NCI-H1092 treated with DMSO at 0.1 percent for 48 hours (cell line): ENCODE data around the gene ZSCAN5C.
"Not testable (repeated sequence)": the region's sequence is repeated elsewhere in the genome, so short reads cannot be mapped to it uniquely, and the experiment has no call there.

Experiments
- DNase-seq: peaks from one replicate; lab custom pipeline; 2025; lab: John Stamatoyannopoulos, UW

Gene ZSCAN5C

GRCh38 chr19:56191711-56192110 lies 10.4 kb upstream of the ZSCAN5C start:
- no peak for DNase-seq

- DNase-seq = no peak
Observed at GRCh38 chr19:56193981-56194640, 8.0 kb upstream of the ZSCAN5C start.

- not testable (repeated sequence) for DNase-seq
Observed at GRCh38 chr19:56197646-56198045, 4.4 kb upstream of the ZSCAN5C start, which contains the start of gene ZSCAN5B. Gene ZSCAN5B (minus strand): TSS chr19:56197783. CDS start chr19:56193052, 4,731 bp downstream.

- DNase-seq = no peak
Observed at GRCh38 chr19:56199687-56200086, 2.4 kb upstream of the ZSCAN5C start.

GRCh38 chr19:56207581-56207980 lies 5.5 kb downstream of the ZSCAN5C start:
- DNase-seq = not testable (repeated sequence)

- no peak for DNase-seq
Observed at GRCh38 chr19:56209091-56209490, 7.0 kb downstream of the ZSCAN5C start.

GRCh38 chr19:56210036-56210435 lies 8.0 kb downstream of the ZSCAN5C start:
- DNase-seq = not testable (repeated sequence)

- no peak for DNase-seq
Observed at GRCh38 chr19:56211718-56212117, 9.6 kb downstream of the ZSCAN5C start.

GRCh38 chr19:56217039-56217949 lies 15.2 kb downstream of the ZSCAN5C start:
- no peak for DNase-seq

GRCh38 chr19:56218961-56219360 lies 16.9 kb downstream of the ZSCAN5C start:
- no peak for DNase-seq

GRCh38 chr19:56221442-56221841 lies 19.4 kb downstream of the ZSCAN5C start:
- DNase-seq = not testable (repeated sequence)

- DNase-seq = no peak
Observed at GRCh38 chr19:56221851-56222250, 19.8 kb downstream of the ZSCAN5C start.

- no peak for DNase-seq
Observed at GRCh38 chr19:56222901-56223300, 20.8 kb downstream of the ZSCAN5C start.

- DNase-seq = no peak
Observed at GRCh38 chr19:56223481-56223880, 21.4 kb downstream of the ZSCAN5C start.

GRCh38 chr19:56245121-56245740 lies 43.2 kb downstream of the ZSCAN5C start:
- no peak for DNase-seq

- not testable (repeated sequence) for DNase-seq
Observed at GRCh38 chr19:56245764-56246163, 43.7 kb downstream of the ZSCAN5C start.

- not testable (repeated sequence) for DNase-seq
Observed at GRCh38 chr19:56248736-56249338, 46.8 kb downstream of the ZSCAN5C start.

- peak; percentile 7 for DNase-seq
Observed at GRCh38 chr19:56252699-56253422, 50.8 kb downstream of the ZSCAN5C start.

- peak; percentile 41 for DNase-seq
Observed at GRCh38 chr19:56253737-56254136, 51.7 kb downstream of the ZSCAN5C start.

- DNase-seq = no peak
Observed at GRCh38 chr19:56258272-56258671, 56.2 kb downstream of the ZSCAN5C start.
